Measurements from ENCODE around the gene PROX2.
A peak's percentile ranks its signal among the peaks of the same experiment; 100 is the strongest.

Gene PROX2

GRCh38 chr14:74908861-74909341 is 33.0 kb upstream of the PROX2 start:
- DNase-seq, result no peak

GRCh38 chr14:74907744-74908143 is 31.8 kb upstream of the PROX2 start:
- DNase-seq, result peak; percentile 72

GRCh38 chr14:74906925-74907521 is 31.1 kb upstream of the PROX2 start:
- no peak for DNase-seq

- DNase-seq, result peak; percentile 49
These were observed 29.7 kb upstream of the PROX2 start for GRCh38 chr14:74905595-74906142.

- no peak for DNase-seq
These were observed 28.9 kb upstream of the PROX2 start for GRCh38 chr14:74904635-74905503.

- DNase-seq, result no peak
These were observed 27.2 kb upstream of the PROX2 start for GRCh38 chr14:74902941-74903705.

- DNase-seq, result no peak
These were observed 22.7 kb upstream of the PROX2 start for GRCh38 chr14:74898694-74899093.

GRCh38 chr14:74898083-74898482 is 22.1 kb upstream of the PROX2 start:
- DNase-seq, result no peak

GRCh38 chr14:74897642-74898041 is 21.7 kb upstream of the PROX2 start:
- no peak for DNase-seq

- DNase-seq, result no peak
These were observed 20.5 kb upstream of the PROX2 start for GRCh38 chr14:74896400-74896799.

- DNase-seq, result no peak
These were observed 17.7 kb upstream of the PROX2 start for GRCh38 chr14:74893614-74894091.

- DNase-seq, result no peak
These were observed 16.8 kb upstream of the PROX2 start for GRCh38 chr14:74892745-74893144.

- DNase-seq, result no peak
These were observed 15.9 kb upstream of the PROX2 start for GRCh38 chr14:74891870-74892269.

GRCh38 chr14:74890262-74890661 is 14.3 kb upstream of the PROX2 start:
- DNase-seq, result no peak

- DNase-seq, result no peak
These were observed 12.5 kb upstream of the PROX2 start for GRCh38 chr14:74888164-74889158.

GRCh38 chr14:74886001-74886400 is 10.1 kb upstream of the PROX2 start:
- DNase-seq, result no peak

GRCh38 chr14:74882103-74882920 is 6.4 kb upstream of the PROX2 start:
- no peak for DNase-seq

- peak; percentile 86 for DNase-seq
These were observed 5.6 kb upstream of the PROX2 start, which contains the start of gene DLST for GRCh38 chr14:74881431-74882102. DLST (plus strand) TSS chr14:74881916; CDS start chr14:74881954, 38 bp downstream.

GRCh38 chr14:74879427-74880182 is 3.7 kb upstream of the PROX2 start:
- DNase-seq, result no peak

Data from NCI-H1694 (cell line).